Activated CD4-positive, alpha-beta T cell treated with anti-CD3 and anti-CD28 coated beads for 36 hours (primary cell): ENCODE data around the gene KLHL35. TPM values are rescaled to one million over a fixed set of nuclear protein-coding genes. Genes with fewer than 3 reads are reported as not detected.

Experiments
- ATAC-seq: fragments of 200-7000 bp; cut with Tn5 transposase; one replicate; pipeline ENCODE4 v1.10.0; 2021; ENCODE audit warnings: mild to moderate bottlenecking, moderate library complexity
- CTCF ChIA-PET: fragments of 350-600 bp; sonication (Branson Sonifier 250); formaldehyde crosslinking; loops from one replicate; lab custom pipeline; 2021; ENCODE audit warnings: antibody characterized with exemption; lab: Charles Lee
- POLR2A ChIA-PET: fragments of 350-600 bp; sonication (Branson Sonifier 250); formaldehyde crosslinking; loops from one replicate; lab custom pipeline; 2021; ENCODE audit warnings: antibody characterized with exemption, inconsistent platforms; lab: Charles Lee
- DNase-seq: peaks from one replicate; pipeline ENCODE4 v3.0.0-alpha.2; 2020
- H3K27ac Mint-ChIP-seq: one replicate; pipeline ENCODE4 v1.8.0; 2021; ENCODE audit warnings: mixed read lengths
- H3K27me3 Mint-ChIP-seq: one replicate; pipeline ENCODE4 v1.8.0; 2021; ENCODE audit warnings: mixed read lengths
- H3K36me3 Mint-ChIP-seq: one replicate; pipeline ENCODE4 v1.8.0; 2021; ENCODE audit warnings: low read depth, mixed read lengths
- H3K4me1 Mint-ChIP-seq: one replicate; pipeline ENCODE4 v1.8.0; 2021; ENCODE audit warnings: mixed read lengths
- H3K4me3 Mint-ChIP-seq: one replicate; pipeline ENCODE4 v1.8.0; 2021; ENCODE audit warnings: mild to moderate bottlenecking, moderate library complexity, mixed read lengths
- H3K9me3 Mint-ChIP-seq: one replicate; pipeline ENCODE4 v1.8.0; 2021; ENCODE audit warnings: low read depth, mixed read lengths
- intact Hi-C, 2 experiments: fragments of 100-400 bp; cut with DNase I in 1 of 2; cut with micrococcal nuclease in 1 of 2; formaldehyde crosslinking; loops; one replicate each; pipeline versions ENCODE4 v1.14.2 to v1.15.1; 2022 to 2024; cut with DNase I, micrococcal nuclease
- total RNA-seq, 2 experiments: library from RNA; stranded (reverse); gene quantifications; one replicate each; pipeline ENCODE4 v1.2.3, GENCODE V29; 2021

Gene KLHL35
- total RNA-seq, 2 experiments from 2014 or later, result 0.62 to 0.65 TPM

GRCh38 chr11:75373201-75373600, 59.8 kb downstream of the KLHL35 start:
- CTCF ChIA-PET, result no interaction called here
- Mint-ChIP-seq H3K27ac (no peak overlapping the region), H3K4me3 (no peak overlapping the region), H3K36me3 (no peaks in the 10 kb centered on the region), H3K4me1 (peaks cover 6% of the 10 kb centered on the region), H3K27me3 (no peaks in the 10 kb centered on the region), H3K9me3 (no peaks in the 10 kb centered on the region)
- ATAC-seq (no peak), DNase-seq (no peak)
- POLR2A ChIA-PET, result no interaction called here
- intact Hi-C loops, result no loop called here

Other genes starting within 250 kb of the KLHL35 start
- under 1 TPM; 0.18 to 0.21 TPM for gene TPBGL, start 192.4 kb downstream of the KLHL35 start, total RNA-seq
- gene ARRB1, start 81.5 kb downstream of the KLHL35 start, total RNA-seq, result 10 to 100 TPM; 21.0 to 21.8 TPM
- gene RPS3, start 33.7 kb downstream of the KLHL35 start, total RNA-seq, result 1,000 to 10,000 TPM; 4,536 to 4,569 TPM
- gene GDPD5, start 92.7 kb upstream of the KLHL35 start, total RNA-seq, result 10 to 100 TPM; 16.8 to 22.0 TPM
- gene SERPINH1, start 129.1 kb upstream of the KLHL35 start, total RNA-seq, result 10 to 100 TPM; 20.3 to 23.1 TPM
- gene MAP6, start 235.8 kb upstream of the KLHL35 start, total RNA-seq, result under 1 TPM in 1 of 2 experiments, not detected in 1; 0.05 TPM